ENCODE measurements around the gene FOXF1. TPM values are rescaled to one million over a fixed set of nuclear protein-coding genes. Genes with fewer than 3 reads are reported as not detected.

FOXF1 gene
- total RNA-seq, 6 experiments from 2014 or later, result 12.5 to 20.5 (median 17.9) TPM

GRCh38 chr16:86542756-86543750 is 32.7 kb downstream of the FOXF1 start:
- Mint-ChIP-seq H3K36me3 (ENCODE audit: low read depth) (peaks cover 36% of the 10 kb centered on the region), H3K27me3 (ENCODE audit: insufficient read depth) (no peaks in the 10 kb centered on the region), H3K4me1 (ENCODE audit: low read depth) (no peaks in the 10 kb centered on the region), H3K4me3 (no peak overlapping the region), H3K9me3 (no peaks in the 10 kb centered on the region), H3K27ac (no peak overlapping the region)
- DNase-seq, result no peak
- no peak for TF ChIP-seq CTCF (IDR thresholded peaks at IDR 0.05)

GRCh38 chr16:86545481-86545880 is 35.2 kb downstream of the FOXF1 start:
- no peak for DNase-seq
- H3K4me1 Mint-ChIP-seq (ENCODE audit: low read depth), result no peaks in the 10 kb centered on the region
- no peaks in the 10 kb centered on the region for H3K27me3 Mint-ChIP-seq (ENCODE audit: insufficient read depth)

GRCh38 chr16:86545954-86546637 is 35.8 kb downstream of the FOXF1 start:
- H3K4me3 Mint-ChIP-seq, result no peak overlapping the region

More at GRCh38 chr16:86545481-86545880, 35.2 kb downstream of the FOXF1 start:
- H3K36me3 Mint-ChIP-seq (ENCODE audit: low read depth), result peaks cover 24% of the 10 kb centered on the region
- H3K27ac Mint-ChIP-seq, result no peak overlapping the region
- H3K9me3 Mint-ChIP-seq, result no peaks in the 10 kb centered on the region
- no peak overlapping the region for H3K4me3 Mint-ChIP-seq
- TF ChIP-seq CTCF (IDR thresholded peaks at IDR 0.05), result no peak

GRCh38 chr16:86546638-86547013 is 36.3 kb downstream of the FOXF1 start:
- H3K9me3 Mint-ChIP-seq, result no peaks in the 10 kb centered on the region
- no peaks in the 10 kb centered on the region for H3K27me3 Mint-ChIP-seq (ENCODE audit: insufficient read depth)
- H3K27ac Mint-ChIP-seq, result no peak overlapping the region
- TF ChIP-seq CTCF (IDR thresholded peaks at IDR 0.05), result no peak
- H3K36me3 Mint-ChIP-seq (ENCODE audit: low read depth), result peaks cover 24% of the 10 kb centered on the region
- no peak for DNase-seq
- no peak overlapping the region for H3K4me3 Mint-ChIP-seq
- no peaks in the 10 kb centered on the region for H3K4me1 Mint-ChIP-seq (ENCODE audit: low read depth)

More at GRCh38 chr16:86545954-86546637, 35.8 kb downstream of the FOXF1 start:
- no peak for DNase-seq
- TF ChIP-seq CTCF (IDR thresholded peaks at IDR 0.05), result no peak
- Mint-ChIP-seq H3K4me1 (ENCODE audit: low read depth) (no peaks in the 10 kb centered on the region), H3K36me3 (ENCODE audit: low read depth) (peaks cover 24% of the 10 kb centered on the region), H3K27ac (no peak overlapping the region), H3K9me3 (no peaks in the 10 kb centered on the region), H3K27me3 (ENCODE audit: insufficient read depth) (no peaks in the 10 kb centered on the region)

- no peak for TF ChIP-seq CTCF (IDR thresholded peaks at IDR 0.05)
- H3K36me3 Mint-ChIP-seq (ENCODE audit: low read depth), result peaks cover 24% of the 10 kb centered on the region
- H3K4me3 Mint-ChIP-seq, result no peak overlapping the region
- no peaks in the 10 kb centered on the region for H3K9me3 Mint-ChIP-seq
- no peaks in the 10 kb centered on the region for H3K27me3 Mint-ChIP-seq (ENCODE audit: insufficient read depth)
- no peak overlapping the region for H3K27ac Mint-ChIP-seq
- no peak for DNase-seq
- no peaks in the 10 kb centered on the region for H3K4me1 Mint-ChIP-seq (ENCODE audit: low read depth)
These were observed 37.0 kb downstream of the FOXF1 start for GRCh38 chr16:86547286-86547685.
